ENCODE measurements around the gene HACE1.

GRCh38 chr6:104702126-104702841, 157.4 kb downstream of the HACE1 start:
- TF ChIP-seq CTCF (IDR thresholded peaks at IDR 0.05) (no peak), POLR2AphosphoS5 (IDR thresholded peaks at IDR 0.05) (no peak), POLR2A (IDR thresholded peaks at IDR 0.05) (no peak)
